ENCODE data around the gene CCDC80.

The CCDC80 gene

GRCh38 chr3:112611752-112612515, 29.0 kb downstream of the CCDC80 start:
- no peaks in the 10 kb centered on the region for H3K36me3 ChIP-seq
- DNase-seq, result no peak
- no peak for TF ChIP-seq CTCF (IDR thresholded peaks at IDR 0.05; ENCODE audit: low read depth, low read length)

GRCh38 chr3:112610121-112610520, 30.8 kb downstream of the CCDC80 start:
- Histone ChIP-seq H3K9me3 (no peaks in the 10 kb centered on the region), H3K4me3 (ENCODE audit: low read depth, low read length) (no peak overlapping the region), H3K4me1 (no peaks in the 10 kb centered on the region), H3K27me3 (no peaks in the 10 kb centered on the region), H3K36me3 (no peaks in the 10 kb centered on the region)
- TF ChIP-seq CTCF (IDR thresholded peaks at IDR 0.05; ENCODE audit: low read depth, low read length), result no peak
- no peak for DNase-seq

More at GRCh38 chr3:112611752-112612515, 29.0 kb downstream of the CCDC80 start:
- Histone ChIP-seq H3K9me3 (no peaks in the 10 kb centered on the region), H3K27me3 (no peaks in the 10 kb centered on the region), H3K4me1 (no peaks in the 10 kb centered on the region), H3K4me3 (ENCODE audit: low read depth, low read length) (no peak overlapping the region)

- Histone ChIP-seq H3K4me3 (ENCODE audit: low read depth, low read length) (no peak overlapping the region), H3K27me3 (no peaks in the 10 kb centered on the region), H3K36me3 (no peaks in the 10 kb centered on the region), H3K9me3 (no peaks in the 10 kb centered on the region), H3K4me1 (no peaks in the 10 kb centered on the region)
- no peak for TF ChIP-seq CTCF (IDR thresholded peaks at IDR 0.05; ENCODE audit: low read depth, low read length)
- DNase-seq, result no peak
Measured at GRCh38 chr3:112607863-112608262, 33.1 kb downstream of the CCDC80 start.

GRCh38 chr3:112606098-112606497, 34.8 kb downstream of the CCDC80 start:
- TF ChIP-seq CTCF (IDR thresholded peaks at IDR 0.05; ENCODE audit: low read depth, low read length), result no peak

GRCh38 chr3:112605285-112605684, 35.7 kb downstream of the CCDC80 start:
- Histone ChIP-seq H3K4me1 (no peaks in the 10 kb centered on the region), H3K36me3 (no peaks in the 10 kb centered on the region), H3K4me3 (ENCODE audit: low read depth, low read length) (no peak overlapping the region), H3K27me3 (no peaks in the 10 kb centered on the region), H3K9me3 (no peaks in the 10 kb centered on the region)
- no peak for TF ChIP-seq CTCF (IDR thresholded peaks at IDR 0.05; ENCODE audit: low read depth, low read length)
- DNase-seq, result no peak

More at GRCh38 chr3:112606098-112606497, 34.8 kb downstream of the CCDC80 start:
- Histone ChIP-seq H3K36me3 (no peaks in the 10 kb centered on the region), H3K4me3 (ENCODE audit: low read depth, low read length) (no peak overlapping the region), H3K27me3 (no peaks in the 10 kb centered on the region), H3K9me3 (no peaks in the 10 kb centered on the region), H3K4me1 (no peaks in the 10 kb centered on the region)
- no peak for DNase-seq

GRCh38 chr3:112604536-112604935, 36.4 kb downstream of the CCDC80 start:
- Histone ChIP-seq H3K4me3 (ENCODE audit: low read depth, low read length) (no peak overlapping the region), H3K9me3 (no peaks in the 10 kb centered on the region), H3K27me3 (no peaks in the 10 kb centered on the region), H3K36me3 (no peaks in the 10 kb centered on the region), H3K4me1 (no peaks in the 10 kb centered on the region)
- no peak for DNase-seq
- TF ChIP-seq CTCF (IDR thresholded peaks at IDR 0.05; ENCODE audit: low read depth, low read length), result no peak

All from BE2C (cell line).